Stimulated activated CD4-positive, alpha-beta T cell treated with anti-CD3 and anti-CD28 coated beads, Interleukin-12 subunit alpha, Interleukin-12 subunit beta, amount 100 ng/mL, for 24 hours (primary cell): ENCODE data around the gene KRT10.
"Not testable (repeated sequence)": the region's sequence is repeated elsewhere in the genome, so short reads cannot be mapped to it uniquely, and the experiment has no call there.

ENCODE experiments used
- DNase-seq, 2 experiments: peaks; one replicate each; pipeline ENCODE4 v3.0.0-alpha.2; 2020; ENCODE audit warnings: low read depth in 2 of 2

KRT10 gene

GRCh38 chr17:40822132-40822812 lies at the start of gene KRT10:
Gene KRT10, minus strand, starts transcription at chr17:40822614. Its CDS starts 29 bp downstream, at chr17:40822585.
- no peak for DNase-seq

DNA sequence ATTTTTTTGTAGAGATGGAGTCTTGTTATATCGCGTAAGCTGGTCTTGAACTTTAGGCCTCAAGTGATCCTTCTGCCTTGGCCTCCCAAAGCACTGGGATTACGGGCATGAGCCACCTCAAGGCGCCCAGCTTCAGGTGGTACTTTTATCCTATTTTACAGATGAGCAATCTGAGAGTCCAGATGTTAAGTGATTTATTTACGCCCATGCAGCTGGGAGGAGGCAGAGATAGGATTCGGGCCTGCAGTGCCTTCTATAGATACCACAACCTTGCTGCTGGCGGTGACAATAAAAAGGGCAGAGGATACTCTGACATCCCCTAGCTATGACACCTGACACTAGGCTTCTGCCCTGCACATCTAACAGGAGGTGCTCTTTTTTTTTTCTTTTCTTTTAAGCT lies 48.9 kb upstream of the KRT10 start:
- no peak for DNase-seq

DNA sequence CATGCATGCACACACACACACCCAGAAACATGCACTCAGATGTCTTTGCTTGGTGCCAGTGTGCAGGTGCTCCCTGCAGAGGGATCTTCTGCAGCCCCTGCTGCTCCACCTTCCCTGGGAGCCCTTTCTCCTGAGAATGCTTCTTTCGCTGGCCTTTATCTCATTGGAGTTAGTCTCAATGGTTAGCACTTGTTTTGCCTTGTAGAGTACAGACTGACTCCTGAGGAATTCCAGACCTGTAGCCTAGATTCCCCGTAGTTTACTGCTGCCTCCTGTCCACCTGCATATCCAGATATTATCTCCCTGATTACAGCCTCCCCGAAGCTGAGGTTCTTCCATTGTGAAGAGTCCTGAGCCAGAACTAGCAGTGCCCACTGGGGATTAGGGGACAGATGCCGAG lies 47.7 kb upstream of the KRT10 start:
- no peak for DNase-seq

DNA sequence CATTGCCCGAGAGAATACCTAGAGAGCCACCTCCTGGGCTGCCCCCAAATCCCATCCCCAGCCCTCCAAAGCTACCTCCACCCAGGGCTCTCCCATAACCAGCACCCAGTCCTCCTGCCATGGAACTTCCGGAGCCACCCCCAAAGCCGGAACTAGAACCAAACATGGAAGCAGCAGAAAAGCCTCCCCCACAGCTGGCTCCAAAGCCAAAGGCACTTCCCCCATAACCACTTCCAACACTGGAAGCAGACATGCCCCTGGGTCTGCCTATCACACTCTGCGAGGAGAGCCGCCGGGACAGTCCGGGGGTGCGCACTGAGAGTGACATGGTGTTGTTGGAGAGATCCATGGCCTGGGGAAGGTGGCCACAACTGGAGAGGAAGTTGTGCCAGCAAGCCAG lies 44.4 kb upstream of the KRT10 start, which contains the start of gene KRT12:
TSS of gene KRT12 (minus strand) at position 386 of the 400 bp plus-strand sequence. CDS start at position 349, 37 bp downstream.
- DNase-seq = no peak

- no peak for DNase-seq
Measured at GRCh38 chr17:40864661-40865390, 42.4 kb upstream of the KRT10 start.

DNA sequence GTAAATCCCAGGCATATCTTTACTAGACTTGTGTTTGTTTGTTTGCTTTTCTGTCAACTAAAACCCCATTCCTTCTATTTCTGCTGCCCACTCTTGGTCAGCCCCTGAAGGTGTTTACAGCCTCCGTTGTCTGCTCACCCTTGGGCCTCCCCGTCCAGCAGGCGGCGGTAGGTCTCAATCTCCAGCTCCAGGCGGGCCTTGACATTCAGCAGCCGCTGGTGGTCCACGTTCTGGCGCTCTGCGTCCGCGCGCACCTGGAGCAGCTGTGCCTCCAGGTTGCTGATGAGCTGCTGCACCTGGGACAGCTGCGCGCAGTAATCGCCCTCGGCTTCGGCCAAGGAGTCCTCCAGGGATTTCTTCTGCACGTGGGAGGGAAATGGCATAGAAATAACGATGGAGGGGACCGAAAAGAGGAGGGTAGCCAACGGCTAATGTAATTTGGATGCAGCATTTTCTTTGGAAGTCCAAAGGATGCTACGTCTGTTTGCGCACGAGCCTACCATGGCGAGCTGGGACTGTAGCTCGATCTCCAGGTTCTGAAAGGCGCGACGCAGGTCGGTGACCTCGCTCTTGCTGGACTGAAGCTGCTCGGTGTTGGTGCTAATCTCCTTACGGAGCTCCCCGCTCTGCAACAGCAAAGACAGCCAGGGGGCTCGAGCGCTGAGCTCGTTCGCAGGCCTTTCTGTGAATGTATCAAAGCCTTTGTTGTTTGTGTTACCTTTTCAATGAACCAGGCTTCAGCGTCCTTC lies 40.7 kb upstream of the KRT10 start:
- peak in 1 of 2 experiments; percentile 8 for DNase-seq

DNA sequence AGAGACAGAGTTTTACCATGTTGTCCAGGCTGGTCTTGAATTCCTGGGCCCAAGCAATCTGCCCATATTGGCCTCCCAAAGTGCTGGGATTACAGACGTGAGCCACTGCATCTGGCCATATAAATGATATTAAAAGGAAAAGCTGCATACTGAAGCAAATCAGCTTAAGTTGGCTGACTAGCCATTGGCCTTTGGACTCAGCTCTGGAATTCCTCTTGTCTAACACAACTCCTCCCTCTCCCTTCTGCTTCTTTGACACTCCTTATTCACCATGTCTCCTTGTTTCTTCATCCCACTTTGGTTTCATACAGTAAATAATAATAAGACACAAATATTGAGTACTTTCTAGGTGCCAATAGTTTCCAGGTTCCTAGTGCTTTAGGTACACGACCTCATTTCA lies 37.1 kb upstream of the KRT10 start:
- no peak for DNase-seq

DNA sequence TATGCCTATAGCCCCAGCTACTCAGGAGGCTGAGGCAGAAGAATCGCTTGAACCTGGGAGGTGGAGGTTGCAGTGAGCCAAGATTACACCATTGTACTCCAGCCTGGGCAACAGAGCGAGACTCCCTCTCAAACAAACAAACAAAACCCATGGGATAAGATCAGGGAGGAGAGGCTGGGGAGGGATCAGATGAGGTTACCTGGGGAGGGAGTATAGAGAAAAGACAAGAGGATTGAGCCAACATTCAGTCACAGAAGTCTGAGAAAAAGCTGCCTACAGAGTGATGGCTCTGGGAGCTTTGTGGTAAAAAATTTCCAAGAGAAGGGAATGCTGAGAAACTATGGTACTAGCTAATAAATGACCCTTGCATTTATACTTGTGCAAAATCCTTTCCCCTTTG lies 36.3 kb upstream of the KRT10 start:
- DNase-seq = not testable (repeated sequence)

- DNase-seq = no peak
Measured at GRCh38 chr17:40857535-40857934, 35.1 kb upstream of the KRT10 start.

DNA sequence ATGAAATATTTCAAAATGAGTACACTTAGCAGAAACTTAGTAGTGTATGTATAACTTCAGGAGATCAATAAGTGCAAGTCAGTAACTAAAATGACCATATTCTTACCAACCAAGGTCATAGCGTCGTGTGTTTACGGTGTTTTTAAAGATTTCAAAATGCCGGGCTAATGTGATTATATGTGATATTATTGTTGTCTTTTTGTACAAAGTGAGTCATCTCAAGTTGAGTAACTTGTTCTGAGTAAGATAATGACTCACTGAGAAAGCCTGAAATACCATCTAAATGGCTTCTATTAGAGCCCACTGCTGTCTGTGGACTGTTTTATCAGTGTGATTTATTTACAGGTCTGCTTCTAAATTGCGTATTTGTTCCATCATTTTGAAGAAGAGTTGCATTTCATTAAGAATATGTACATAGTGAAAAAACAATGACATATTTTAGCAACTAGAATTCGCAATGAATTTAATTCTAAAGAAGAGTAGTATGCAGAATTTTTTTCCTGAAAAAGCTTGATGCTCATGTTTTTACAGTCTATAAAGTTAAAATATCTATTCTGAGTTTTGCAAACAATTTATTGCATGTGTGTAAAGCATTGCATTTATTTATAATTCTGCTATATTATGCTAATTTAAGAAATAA lies 31.9 kb upstream of the KRT10 start:
- no peak for DNase-seq

GRCh38 chr17:40852364-40852763 lies 29.9 kb upstream of the KRT10 start:
- no peak for DNase-seq

DNA sequence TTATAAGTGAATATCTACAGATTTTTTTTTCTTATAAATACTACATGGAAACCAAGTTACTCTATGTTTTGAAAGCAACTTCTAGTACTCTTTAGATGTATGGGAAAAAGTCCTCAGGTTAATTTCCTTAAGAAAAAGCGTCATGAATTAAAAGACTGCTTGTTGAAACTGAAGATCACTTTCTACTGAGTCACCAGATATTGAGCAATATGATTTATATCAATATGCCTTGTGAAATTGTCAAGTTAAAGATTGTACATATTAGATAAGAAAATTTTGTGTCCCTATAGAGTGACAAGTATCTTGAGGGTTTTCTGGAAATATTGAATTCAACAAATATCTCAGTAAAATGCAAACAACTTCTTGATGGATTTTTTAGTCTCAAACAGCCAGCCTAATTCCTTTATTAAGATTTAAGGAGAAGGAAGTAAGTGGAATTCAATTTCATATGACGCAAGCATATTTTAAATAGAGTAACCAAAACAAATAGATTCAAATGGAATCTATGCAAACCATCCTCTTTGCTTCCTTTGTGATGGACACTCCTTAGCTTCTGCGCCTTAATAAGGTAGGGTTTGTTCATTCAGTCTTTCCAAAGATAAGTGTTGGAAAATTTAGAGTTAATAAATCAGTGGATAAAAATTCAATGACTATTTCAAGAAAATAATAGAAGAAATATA lies 28.0 kb upstream of the KRT10 start:
- DNase-seq = no peak

DNA sequence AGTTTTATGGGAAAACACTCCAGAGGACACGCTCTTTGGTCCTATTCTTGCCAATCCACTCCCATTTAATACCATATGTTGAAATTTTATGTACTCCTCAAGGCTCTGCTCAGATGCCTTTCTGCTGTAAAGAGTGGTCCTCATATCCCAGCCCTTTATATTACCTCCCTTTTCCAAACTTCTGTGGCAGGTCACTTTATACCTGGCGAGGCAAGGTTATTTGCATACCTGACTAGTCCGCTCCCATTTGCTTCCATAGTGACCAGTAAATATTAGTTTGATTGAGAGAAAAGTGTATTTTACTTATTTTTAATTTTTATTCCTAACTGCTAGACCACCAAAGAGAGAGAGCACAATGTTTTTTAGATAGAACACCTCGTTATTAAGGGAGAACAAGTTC lies 27.3 kb upstream of the KRT10 start:
- DNase-seq = no peak

DNA sequence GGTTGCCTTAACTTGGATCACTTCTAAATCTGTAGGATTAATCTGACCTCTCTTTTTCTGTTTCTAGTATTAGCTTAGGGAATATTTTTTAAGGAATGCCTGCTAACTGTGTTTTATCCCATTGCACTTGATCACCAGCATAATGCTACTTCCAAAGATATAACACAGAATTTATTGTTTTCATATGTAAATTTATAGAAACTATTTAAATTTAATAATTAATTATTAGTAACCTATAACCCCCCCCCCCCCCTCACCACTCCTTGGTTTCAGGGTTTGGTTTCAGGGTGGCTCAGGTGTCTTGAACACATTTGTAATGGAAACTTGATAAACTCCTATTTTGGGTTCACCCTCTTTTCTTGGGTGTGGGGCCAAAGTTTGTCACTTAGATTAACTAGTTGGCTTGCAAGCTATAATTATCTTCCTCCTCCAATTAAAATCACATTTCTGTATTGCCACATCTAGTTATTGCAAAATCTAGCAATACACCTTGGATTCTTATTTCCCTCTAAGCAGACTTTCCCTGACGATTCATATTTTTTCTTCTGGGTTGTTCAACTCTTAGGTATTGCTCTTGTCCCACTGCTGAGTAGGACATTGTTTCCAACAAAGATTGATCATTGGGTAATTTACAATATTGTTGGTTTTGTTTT lies 26.3 kb upstream of the KRT10 start:
- DNase-seq = no peak

DNA sequence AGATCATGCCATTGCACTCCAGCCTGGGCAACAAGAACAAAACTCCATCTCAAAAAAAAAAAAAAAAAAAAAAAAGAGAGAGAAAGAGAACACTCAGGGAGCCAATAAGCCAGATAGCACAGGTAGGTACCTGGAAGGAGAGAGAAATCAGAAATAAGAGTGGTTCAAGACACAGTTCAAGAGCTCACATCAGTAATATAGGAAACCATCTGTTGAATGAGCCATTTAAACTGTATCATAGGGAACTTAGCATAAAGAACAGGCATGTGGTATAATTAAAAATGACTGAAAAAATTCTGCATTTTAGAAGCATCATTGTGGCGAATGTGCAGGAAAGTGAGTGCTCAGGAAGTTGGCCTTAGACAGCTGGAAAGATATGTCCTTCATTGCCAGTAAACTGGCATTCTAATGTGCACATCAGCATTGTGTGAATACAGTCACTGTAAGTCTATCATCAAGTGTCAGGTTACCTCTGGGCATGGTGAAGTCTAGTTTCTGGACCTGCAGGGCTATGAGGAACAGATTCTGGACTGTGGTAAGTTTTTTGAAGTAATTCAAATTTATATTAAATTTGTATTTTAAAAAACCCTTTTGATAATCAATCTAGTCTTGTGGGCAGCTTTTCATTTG lies 24.2 kb upstream of the KRT10 start:
- DNase-seq = no peak

DNA sequence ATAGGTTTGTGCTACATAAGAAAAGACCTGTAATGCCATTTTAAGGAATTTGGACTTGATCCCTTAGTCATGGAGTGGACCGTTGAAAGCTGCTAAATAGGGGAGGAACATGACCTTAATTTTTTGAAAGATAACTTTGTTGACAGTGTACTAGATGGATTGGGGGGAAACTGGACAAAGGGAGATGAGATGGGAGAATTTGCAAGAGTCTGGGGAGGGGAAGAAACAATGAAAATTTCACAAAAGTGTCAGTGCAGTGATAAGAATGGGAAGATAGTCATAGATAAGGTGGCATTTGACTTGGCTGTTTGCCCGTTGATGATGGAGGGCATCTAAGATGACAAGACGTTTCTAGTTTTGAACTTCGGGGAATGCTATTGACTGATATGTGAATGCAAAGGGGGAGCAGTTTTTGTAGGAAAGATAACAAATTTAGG lies 22.3 kb upstream of the KRT10 start:
- DNase-seq = no peak

- DNase-seq = no peak
Measured at GRCh38 chr17:40843242-40843641, 20.8 kb upstream of the KRT10 start.

DNA sequence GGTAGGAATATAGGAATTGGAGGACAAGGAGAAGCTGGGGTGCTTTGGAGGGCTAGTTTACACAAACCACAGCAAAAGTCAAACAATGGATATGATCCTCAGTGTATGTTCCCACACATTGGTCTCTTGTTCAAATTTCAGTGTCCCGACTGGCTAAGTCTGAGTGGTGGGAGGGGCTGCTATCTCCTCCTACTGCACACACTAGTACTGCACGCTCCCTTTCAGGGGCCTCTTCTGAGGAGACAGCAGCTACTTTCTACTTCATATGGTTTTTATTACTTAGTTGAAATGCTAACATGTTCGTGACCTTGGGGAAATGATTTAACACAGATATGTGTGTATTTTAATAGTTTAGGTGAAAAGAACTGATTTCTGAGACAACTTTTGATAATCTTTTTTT lies 18.8 kb upstream of the KRT10 start:
- DNase-seq = no peak

DNA sequence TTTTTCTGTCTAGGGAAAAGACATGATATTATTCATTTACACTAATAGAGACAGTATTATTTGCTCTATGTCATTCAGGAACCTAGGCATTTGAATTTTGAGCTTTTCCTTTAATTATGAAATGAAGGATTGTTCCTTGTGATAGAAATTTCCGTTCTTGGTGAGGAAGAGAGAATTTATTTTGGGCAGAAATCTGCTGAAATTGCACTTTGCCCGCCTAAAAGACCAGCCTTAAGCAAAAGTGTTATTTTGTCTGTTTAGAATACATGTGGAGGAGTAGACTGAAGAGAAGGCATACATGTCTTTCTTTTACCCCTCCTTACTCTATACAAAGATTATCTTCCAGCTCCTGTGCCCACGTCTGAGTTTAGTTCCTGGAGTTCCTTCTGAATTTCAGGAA lies 16.8 kb upstream of the KRT10 start:
- no peak for DNase-seq

DNA sequence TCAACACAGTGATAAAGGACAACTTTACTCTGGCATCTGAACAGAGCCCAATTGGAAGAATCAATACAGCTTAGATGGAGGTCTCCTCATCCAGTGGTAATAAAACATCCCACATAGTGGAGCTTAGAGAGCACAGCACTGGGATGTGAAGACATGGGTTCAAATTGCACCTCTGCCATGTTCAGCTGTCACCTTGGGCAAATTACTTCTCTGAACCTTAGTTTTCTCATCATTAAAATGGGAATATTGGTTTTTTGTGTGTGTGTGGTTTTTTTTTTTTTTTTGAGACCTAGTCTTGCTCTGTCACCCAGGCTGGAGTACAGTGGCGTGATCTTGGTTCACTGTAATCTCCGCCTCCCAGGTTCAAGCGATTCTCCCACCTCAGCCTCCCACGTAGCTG lies 13.6 kb upstream of the KRT10 start:
- no peak for DNase-seq

GRCh38 chr17:40833882-40834281 lies 11.5 kb upstream of the KRT10 start:
- no peak for DNase-seq
